Sciatic nerve (tissue), 2 donors: ENCODE measurements around the gene PIK3CD. TPM values are rescaled to one million over a fixed set of nuclear protein-coding genes. Genes with fewer than 3 reads are reported as not detected.
"Not testable (repeated sequence)": the region's sequence is repeated elsewhere in the genome, so short reads cannot be mapped to it uniquely, and the experiment has no call there.

Source experiments
- ATAC-seq: fragments of 200-7000 bp; cut with Tn5 transposase; one replicate; pipeline ENCODE4 v1.9.1; 2020; ENCODE audit warnings: mild to moderate bottlenecking, moderate library complexity
- DNase-seq: peaks from one replicate; pipeline ENCODE4 v3.0.0-alpha.2; 2020; ENCODE audit warnings: low spot score
- intact Hi-C: fragments of 100-400 bp; cut with DNase I; formaldehyde crosslinking; loops from one replicate; pipeline ENCODE4 v1.14.2; 2022
- total RNA-seq: library from RNA; stranded (reverse); fragmentation: NEBNext Ultra II Directional; extraction: Animal tissue kit (Norgen Biotek cat#: 25700); gene quantifications from one replicate; pipeline ENCODE4 v1.2.1, GENCODE V29; 2021
- donor health status: DM: no; HTN: no; CAD: no.
- donor health status: DM: no; HTN: no; CAD: no.

Gene PIK3CD
- total RNA-seq, 1 donor from 2014 or later, result 17.9 TPM

- intact Hi-C loops, result no loop called here
- DNase-seq (no peak), ATAC-seq (peak; percentile 72)
Measured at GRCh38 chr1:9615316-9616063, 36.0 kb upstream of the PIK3CD start.

GRCh38 chr1:9618909-9619679 lies 32.4 kb upstream of the PIK3CD start:
- DNase-seq, result no peak
- intact Hi-C loops, result no loop called here
- ATAC-seq, result no peak

DNA sequence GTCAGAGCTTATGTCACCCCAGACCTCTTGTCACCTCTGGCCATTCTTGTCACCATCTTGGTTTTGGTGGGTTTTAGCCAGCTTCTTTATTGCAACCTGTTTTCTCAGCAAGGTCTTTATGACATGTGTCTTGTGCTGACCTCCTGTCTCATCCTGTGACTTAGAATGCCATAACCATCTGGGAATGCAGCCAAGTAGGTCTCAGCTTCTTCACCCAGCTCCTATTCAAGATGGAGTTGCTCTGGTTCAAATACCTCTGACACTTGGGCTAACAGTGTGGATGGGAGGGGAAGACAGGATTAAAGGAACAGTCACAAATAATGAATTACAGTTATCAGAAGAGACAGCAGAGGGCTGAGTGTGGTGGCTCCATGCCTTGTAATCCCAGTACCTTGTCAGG lies 30.5 kb upstream of the PIK3CD start:
- intact Hi-C loops, result no loop called here
- no peak for DNase-seq
- no peak for ATAC-seq

DNA sequence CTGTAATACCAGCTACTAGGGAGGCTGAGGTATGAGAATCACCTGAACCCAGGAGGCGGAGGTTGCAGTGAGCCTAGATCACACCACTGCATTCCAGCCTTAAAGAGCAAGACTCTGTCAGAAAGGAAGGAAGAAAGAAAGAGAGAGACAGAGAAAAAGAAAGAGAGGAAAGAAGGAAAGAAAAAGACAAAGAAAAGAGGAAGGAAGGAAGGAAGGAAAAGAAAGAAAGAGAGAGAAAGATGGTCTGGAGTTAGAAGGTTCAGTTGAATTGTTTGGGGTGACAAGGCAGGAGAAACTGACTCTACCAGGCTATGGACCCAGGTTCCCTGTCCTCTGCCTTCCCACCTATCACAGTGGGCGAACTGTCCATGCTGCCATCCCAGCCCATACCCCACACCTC lies 27.4 kb upstream of the PIK3CD start:
- no peak for DNase-seq
- no peak for ATAC-seq
- intact Hi-C loops, result no loop called here

DNA sequence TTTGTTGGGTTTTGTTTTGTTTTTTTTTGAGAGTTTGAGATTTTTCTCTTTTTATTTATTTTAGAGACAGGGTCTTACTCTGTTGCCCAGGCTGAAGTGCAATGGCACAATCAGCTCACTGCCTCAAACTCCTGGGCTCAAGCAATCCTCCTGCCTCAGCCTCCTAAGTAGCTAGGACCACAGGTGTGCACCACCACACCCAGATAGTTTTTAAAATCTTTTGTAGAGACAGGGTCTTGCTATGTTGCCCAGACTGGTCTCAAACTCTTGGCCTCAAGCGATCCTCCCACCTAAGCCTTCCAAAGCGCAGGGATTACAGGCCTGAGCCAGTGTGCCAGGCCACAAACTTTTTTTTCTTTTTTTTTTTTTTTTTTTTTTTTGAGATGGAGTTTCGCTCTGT lies 26.5 kb upstream of the PIK3CD start:
- ATAC-seq, DNase-seq: not testable (repeated sequence)
- intact Hi-C loops, result loop anchor here (5.0 kb wide), 1 partner anchor 237 kb away; no protein-coding TSS in a partner anchor

DNA sequence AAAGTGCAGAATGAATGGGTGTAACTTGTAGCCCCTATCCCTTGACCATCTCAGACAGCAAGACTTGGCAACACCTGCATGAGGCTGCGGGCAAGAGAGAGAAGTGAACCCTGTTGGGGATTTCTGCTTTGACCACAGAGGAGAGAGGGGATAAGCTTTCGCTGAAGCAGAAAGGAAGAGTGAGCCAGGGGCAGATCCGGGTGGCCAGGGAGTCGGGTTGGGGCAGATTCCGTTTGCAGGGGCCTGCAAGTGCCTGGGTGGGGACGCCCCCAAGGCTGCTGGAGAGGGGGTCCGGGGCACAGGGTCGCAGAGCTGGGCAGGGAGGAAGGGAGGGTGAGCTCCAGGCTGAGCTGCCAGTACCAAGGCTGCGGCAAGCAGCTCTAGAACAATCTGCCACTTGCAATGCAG lies 25.3 kb upstream of the PIK3CD start:
- ATAC-seq (no peak), DNase-seq (no peak)
- intact Hi-C loops, result loop anchor here (5.0 kb wide), 1 partner anchor 236 kb away; no protein-coding TSS in a partner anchor

DNA sequence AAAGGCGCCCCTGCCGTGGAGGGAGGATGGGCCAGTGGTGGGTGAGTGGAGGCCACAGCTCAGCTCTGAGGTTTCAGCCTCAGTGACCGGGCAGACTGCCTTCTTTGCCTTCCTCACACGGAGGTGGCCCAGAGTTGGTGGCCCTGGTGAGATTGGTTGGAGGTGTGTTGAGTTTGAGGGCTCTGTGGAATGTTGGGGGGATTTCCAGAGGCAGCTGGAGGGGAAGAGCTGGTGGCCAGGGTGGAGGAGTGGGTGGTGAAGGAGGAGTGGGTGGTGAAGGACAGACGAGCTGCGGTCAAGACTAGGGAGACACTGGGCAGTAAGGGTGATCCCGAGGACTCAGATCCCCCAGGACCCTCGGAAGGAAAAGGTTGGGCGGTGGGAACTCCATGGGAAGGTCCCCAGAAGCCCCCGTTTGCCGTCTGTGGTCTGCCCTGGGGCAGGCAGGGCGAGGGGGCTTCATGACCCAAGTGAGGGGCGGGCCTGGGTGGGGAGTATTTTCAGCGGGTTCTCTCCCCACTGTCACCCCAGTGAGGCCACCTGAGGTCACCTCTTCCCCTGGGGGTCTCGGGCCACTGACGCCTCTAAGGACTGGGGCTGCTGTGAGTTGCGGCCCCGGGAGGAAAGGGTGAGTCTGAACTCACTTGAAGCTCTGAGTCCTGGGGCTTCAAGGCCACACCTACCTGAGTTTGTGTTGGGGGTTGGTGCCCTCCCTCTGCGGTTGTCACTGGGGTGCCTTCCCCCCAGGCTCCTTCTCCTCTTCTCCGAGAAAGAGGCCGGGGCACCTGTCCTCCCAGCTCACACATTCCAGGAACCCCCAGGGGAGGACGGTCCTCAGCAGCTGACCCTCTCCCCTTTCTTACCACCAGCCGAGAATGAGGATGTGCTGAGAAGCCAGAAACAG lies 22.7 kb upstream of the PIK3CD start:
- intact Hi-C loops, result loop anchor here (5.0 kb wide), 1 partner anchor 234 kb away; no protein-coding TSS in a partner anchor
- DNase-seq (no peak), ATAC-seq (no peak)

- intact Hi-C loops, result loop anchor here (5.0 kb wide), 1 partner anchor 233 kb away; no protein-coding TSS in a partner anchor
- ATAC-seq, result peak; percentile 72
- DNase-seq, result peak; percentile 71
Measured at GRCh38 chr1:9629445-9630201, 21.9 kb upstream of the PIK3CD start.

DNA sequence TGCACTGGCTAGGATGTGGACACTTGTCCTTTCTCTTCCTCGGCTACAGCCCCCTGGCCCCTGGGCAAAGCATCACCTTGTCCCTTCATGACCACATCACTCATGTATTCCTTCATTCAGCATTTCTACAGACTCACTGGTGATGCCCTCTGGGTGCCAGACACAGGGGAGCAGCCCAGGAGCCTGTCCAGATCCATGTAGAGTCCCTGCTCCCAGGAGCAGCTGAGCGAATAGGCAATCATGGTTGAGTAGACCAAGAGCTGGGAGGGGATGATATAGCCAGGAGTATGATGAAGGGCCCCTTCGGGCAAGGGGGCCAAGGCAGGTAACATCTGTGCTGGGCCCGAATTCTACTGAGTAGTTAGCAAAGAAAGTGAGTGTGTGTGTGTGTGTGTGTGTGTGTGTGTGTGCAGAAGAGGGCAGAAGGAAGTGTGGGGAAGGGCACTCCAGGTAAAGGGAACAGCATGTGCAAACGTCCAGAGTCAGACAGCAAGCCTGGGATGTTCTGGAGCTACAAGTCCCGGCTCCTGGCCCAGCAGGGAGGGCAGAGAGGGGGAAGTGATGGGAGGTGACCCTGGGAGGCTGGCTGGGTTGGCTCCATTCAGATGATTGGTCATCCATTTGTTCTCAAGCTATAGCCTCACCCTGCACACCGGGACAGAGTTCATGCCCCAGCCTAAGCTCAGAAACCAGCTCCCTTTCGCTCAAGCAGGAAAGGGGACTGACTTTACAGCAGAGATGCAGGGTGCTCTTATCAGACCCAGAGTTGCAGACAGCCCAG lies 21.0 kb upstream of the PIK3CD start:
- no peak for DNase-seq
- no peak for ATAC-seq
- intact Hi-C loops, result no loop called here

DNA sequence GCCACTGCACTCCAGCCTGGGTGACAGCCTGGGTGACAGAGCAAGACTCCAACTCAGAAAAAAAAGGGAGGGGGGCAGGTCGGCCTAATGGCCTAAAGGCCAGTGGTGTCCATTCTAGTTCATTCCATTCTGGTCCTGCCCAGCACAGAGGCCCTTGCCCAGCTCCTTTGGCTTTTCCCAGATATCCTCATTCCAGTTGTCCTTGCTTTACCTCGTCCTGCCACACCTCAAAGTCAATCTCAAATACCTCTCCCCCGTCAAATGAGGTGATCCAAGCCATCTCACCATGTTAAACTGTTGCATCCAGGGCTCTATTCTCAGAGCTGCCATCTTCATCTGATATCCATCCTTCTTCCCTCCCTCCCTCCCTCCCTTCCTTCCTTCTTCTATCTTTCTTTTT lies 19.9 kb upstream of the PIK3CD start:
- no peak for ATAC-seq
- intact Hi-C loops, result no loop called here
- DNase-seq, result no peak

GRCh38 chr1:9633493-9633892 lies 18.0 kb upstream of the PIK3CD start:
- DNase-seq (no peak), ATAC-seq (no peak)
- intact Hi-C loops, result no loop called here

GRCh38 chr1:9634582-9634981 lies 16.9 kb upstream of the PIK3CD start:
- ATAC-seq (no peak), DNase-seq (no peak)
- intact Hi-C loops, result no loop called here

DNA sequence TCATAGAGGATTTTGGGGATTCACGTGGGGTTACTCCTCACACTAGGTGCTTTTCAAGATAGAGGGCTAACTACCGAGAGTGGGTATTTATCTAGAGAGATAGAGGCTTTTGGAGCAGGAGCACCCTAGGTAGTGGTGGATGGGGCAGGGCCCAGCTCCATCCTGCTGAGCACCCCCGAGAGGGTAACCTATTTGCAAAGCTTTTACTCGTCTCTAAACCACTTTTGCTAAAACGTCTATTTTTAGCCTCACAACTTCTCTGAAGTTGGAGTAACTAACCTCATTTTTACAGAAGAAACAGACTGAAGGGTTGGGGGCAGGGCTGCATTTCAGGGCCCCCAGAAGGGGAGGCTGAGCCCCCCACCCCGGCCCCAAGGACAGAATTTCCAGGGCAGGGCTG lies 12.3 kb upstream of the PIK3CD start:
- ATAC-seq (no peak), DNase-seq (no peak)
- intact Hi-C loops, result no loop called here

DNA sequence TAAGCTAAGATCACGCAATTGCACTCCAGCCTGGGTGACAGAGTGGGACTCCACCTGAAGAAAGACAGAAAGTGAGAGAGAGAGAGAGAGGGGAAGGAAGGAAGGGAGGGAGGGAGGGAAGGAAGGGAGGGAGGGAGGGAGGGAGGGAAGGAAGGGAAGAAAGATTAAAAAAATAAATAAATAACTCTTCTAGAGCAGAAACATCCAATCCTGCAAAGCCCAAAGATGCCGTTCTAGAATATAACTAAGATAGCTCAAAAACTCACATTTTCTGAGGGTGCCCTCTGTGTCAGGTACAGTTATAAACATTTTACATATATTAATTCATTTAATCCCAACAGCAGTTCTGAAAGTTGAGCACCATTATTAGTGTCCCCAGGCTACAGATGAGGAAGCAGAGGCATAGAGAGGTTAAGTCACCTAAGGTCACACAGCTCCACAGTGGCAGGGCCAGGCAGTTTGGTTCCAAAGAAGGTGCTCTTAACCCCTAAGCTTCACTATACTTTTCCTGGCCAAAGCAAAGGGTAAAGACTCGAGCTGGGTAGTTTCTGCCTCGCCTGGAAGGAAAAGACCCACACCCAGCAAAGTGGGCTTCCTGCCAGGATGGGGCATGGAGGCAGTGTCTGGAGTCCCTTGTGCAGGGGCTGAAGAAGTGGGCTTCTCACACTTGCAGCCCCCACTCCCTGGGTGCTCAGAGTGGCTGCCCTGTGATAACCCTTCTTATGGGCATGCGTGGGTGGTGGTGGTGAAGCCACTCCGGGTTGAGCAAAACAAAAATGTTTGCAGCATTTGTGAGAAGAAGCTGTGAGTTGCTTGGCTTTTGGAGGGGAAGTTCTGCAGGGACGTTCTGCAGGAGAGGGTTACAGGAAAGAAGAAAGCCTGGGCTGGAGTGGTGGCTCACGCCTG lies 7.9 kb upstream of the PIK3CD start:
- intact Hi-C loops, result no loop called here
- no peak for ATAC-seq
- no peak for DNase-seq

GRCh38 chr1:9646037-9646436 lies 5.5 kb upstream of the PIK3CD start:
- intact Hi-C loops, result no loop called here
- no peak for DNase-seq
- ATAC-seq, result no peak

GRCh38 chr1:9648171-9648570 lies 3.4 kb upstream of the PIK3CD start:
- intact Hi-C loops, result no loop called here
- DNase-seq (no peak), ATAC-seq (no peak)

GRCh38 chr1:9649769-9650168 lies 1.8 kb upstream of the PIK3CD start:
- intact Hi-C loops, result no loop called here
- DNase-seq (no peak), ATAC-seq (no peak)
